CD4-positive, alpha-beta T cell treated with Interleukin-4 for 4 hours (primary cell): ENCODE results near the gene MMP26.

Experiments used
- DNase-seq: peaks from one replicate; pipeline ENCODE4 v3.0.0-alpha.2; 2020

Gene MMP26

GRCh38 chr11:4727171-4727570, 22.6 kb downstream of the MMP26 start:
- no peak for DNase-seq

GRCh38 chr11:4740735-4741134, 36.2 kb downstream of the MMP26 start:
- no peak for DNase-seq

- DNase-seq, result no peak
Observed at GRCh38 chr11:4748438-4748837, 43.9 kb downstream of the MMP26 start.

GRCh38 chr11:4751201-4751600, 46.6 kb downstream of the MMP26 start:
- DNase-seq, result no peak
